ENCODE measurements around the gene SORT1.
"Not testable (repeated sequence)": the region's sequence is repeated elsewhere in the genome, so short reads cannot be mapped to it uniquely, and the experiment has no call there.

Gene SORT1

GRCh38 chr1:109338608-109339007 is 59.1 kb downstream of the SORT1 start:
- no peak for DNase-seq (ENCODE audit: low read depth)

GRCh38 chr1:109338091-109338490 is 59.6 kb downstream of the SORT1 start:
- no peak for DNase-seq (ENCODE audit: low read depth)

- DNase-seq (ENCODE audit: low read depth), result no peak
Observed at GRCh38 chr1:109335091-109335490, 62.6 kb downstream of the SORT1 start.

- no peak for DNase-seq (ENCODE audit: low read depth)
Observed at GRCh38 chr1:109331113-109331512, 66.6 kb downstream of the SORT1 start.

- no peak for DNase-seq (ENCODE audit: low read depth)
Observed at GRCh38 chr1:109327285-109327684, 70.4 kb downstream of the SORT1 start.

- no peak for DNase-seq (ENCODE audit: low read depth)
Observed at GRCh38 chr1:109322974-109323373, 74.7 kb downstream of the SORT1 start.

- no peak for DNase-seq (ENCODE audit: low read depth)
Observed at GRCh38 chr1:109319114-109319513, 78.6 kb downstream of the SORT1 start.

- DNase-seq (ENCODE audit: low read depth), result no peak
Observed at GRCh38 chr1:109316506-109316905, 81.2 kb downstream of the SORT1 start.

GRCh38 chr1:109315288-109315687 is 82.4 kb downstream of the SORT1 start:
- DNase-seq (ENCODE audit: low read depth), result no peak

GRCh38 chr1:109314795-109315194 is 82.9 kb downstream of the SORT1 start:
- DNase-seq (ENCODE audit: low read depth), result no peak

GRCh38 chr1:109312978-109313775 is 84.5 kb downstream of the SORT1 start:
- no peak for DNase-seq (ENCODE audit: low read depth)

GRCh38 chr1:109312246-109312645 is 85.5 kb downstream of the SORT1 start:
- no peak for DNase-seq (ENCODE audit: low read depth)

- no peak for DNase-seq (ENCODE audit: low read depth)
Observed at GRCh38 chr1:109309347-109309746, 88.4 kb downstream of the SORT1 start.

GRCh38 chr1:109307274-109308021 is 90.3 kb downstream of the SORT1 start:
- no peak for DNase-seq (ENCODE audit: low read depth)

- DNase-seq (ENCODE audit: low read depth), result no peak
Observed at GRCh38 chr1:109306832-109307273, 90.9 kb downstream of the SORT1 start, which contains the start of gene MYBPHL. TSS of gene MYBPHL (minus strand) at chr1:109307011. CDS start at chr1:109306991, 20 bp downstream.

GRCh38 chr1:109305991-109306390 is 91.7 kb downstream of the SORT1 start:
- not testable (repeated sequence) for DNase-seq (ENCODE audit: low read depth)

GRCh38 chr1:109304226-109304920 is 93.3 kb downstream of the SORT1 start:
- DNase-seq (ENCODE audit: low read depth), result no peak

GRCh38 chr1:109301874-109302273 is 95.8 kb downstream of the SORT1 start:
- no peak for DNase-seq (ENCODE audit: low read depth)

- no peak for DNase-seq (ENCODE audit: low read depth)
Observed at GRCh38 chr1:109300650-109301151, 97.0 kb downstream of the SORT1 start.

- no peak for DNase-seq (ENCODE audit: low read depth)
Observed at GRCh38 chr1:109299558-109300343, 98.0 kb downstream of the SORT1 start.
